WTC11 (cell line): ENCODE data around the gene FFAR2. TPM values are rescaled to one million over a fixed set of nuclear protein-coding genes. Genes with fewer than 3 reads are reported as not detected.

Experiments
- ATAC-seq: fragments of 200-7000 bp; cut with Tn5 transposase; 2 replicates; pipeline ENCODE4 v1.10.0; 2021; ENCODE audit warnings: mild to moderate bottlenecking, moderate library complexity
- CTCF ChIA-PET: fragments of 300-600 bp; sonication (Branson Sonifier 250); formaldehyde crosslinking; loops from one replicate; lab custom pipeline; 2021; ENCODE audit warnings: antibody characterized with exemption; lab: Charles Lee
- POLR2A ChIA-PET: fragments of 350-600 bp; sonication (Branson Sonifier 250); formaldehyde crosslinking; loops from one replicate; lab custom pipeline; 2021; ENCODE audit warnings: antibody characterized with exemption; lab: Charles Lee
- DNase-seq: peaks from one replicate; pipeline ENCODE4 v3.0.0; 2021; ENCODE audit warnings: low spot score
- H3K27ac Mint-ChIP-seq: 2 replicates; pipeline ENCODE4 v1.8.0; 2021; ENCODE audit warnings: mixed read lengths
- H3K27me3 Mint-ChIP-seq: 2 replicates; pipeline ENCODE4 v1.8.0; 2021; ENCODE audit warnings: low read depth, mild to moderate bottlenecking, moderate library complexity, mixed read lengths
- H3K36me3 Mint-ChIP-seq: 2 replicates; pipeline ENCODE4 v1.8.0; 2021; ENCODE audit warnings: mixed read lengths
- H3K4me1 Mint-ChIP-seq: 2 replicates; pipeline ENCODE4 v1.8.0; 2022; ENCODE audit warnings: mixed read lengths
- H3K4me3 Mint-ChIP-seq: 2 replicates; pipeline ENCODE4 v1.8.0; 2021; ENCODE audit warnings: mild to moderate bottlenecking, moderate library complexity, mixed read lengths
- H3K9me3 Mint-ChIP-seq: 2 replicates; pipeline ENCODE4 v1.8.0; 2021; ENCODE audit warnings: mixed read lengths
- AFF4 ChIP-seq: sonication (generic); formaldehyde crosslinking; IDR thresholded peaks from 2 replicates; pipeline ENCODE4 v1.8.1; 2023; ENCODE audit warnings: mild to moderate bottlenecking, missing genetic modification reagents, borderline replicate concordance
- ARID4B ChIP-seq: sonication (generic); formaldehyde crosslinking; IDR thresholded peaks from 2 replicates; pipeline ENCODE4 v1.8.0; 2023; ENCODE audit warnings: missing genetic modification reagents, mild to moderate bottlenecking, borderline replicate concordance
- ATF2 ChIP-seq: sonication (generic); formaldehyde crosslinking; IDR thresholded peaks from 2 replicates; pipeline ENCODE4 v1.8.1; 2022; ENCODE audit warnings: low read depth, missing genetic modification reagents, borderline replicate concordance
- CBFB ChIP-seq: sonication (generic); formaldehyde crosslinking; IDR thresholded peaks from 2 replicates; pipeline ENCODE4 v1.8.1; 2022; ENCODE audit warnings: mild to moderate bottlenecking, low read depth, missing genetic modification reagents
- CDX4 ChIP-seq: fragments of 250-450 bp; sonication (Bioruptor Pico); IDR thresholded peaks from 2 replicates; pipeline ENCODE4 v1.9.0; 2021; ENCODE audit warnings: moderate library complexity, mild to moderate bottlenecking, inconsistent platforms, borderline replicate concordance
- CTCF ChIP-seq: fragments of 200-600 bp; IDR thresholded peaks from 2 replicates; pipeline ENCODE4 v1.8.0; 2022; ENCODE audit warnings: antibody characterized with exemption
- FOXJ3 ChIP-seq: sonication (generic); formaldehyde crosslinking; IDR thresholded peaks from 2 replicates; pipeline ENCODE4 v1.9.0; 2021; ENCODE audit warnings: missing genetic modification reagents, mild to moderate bottlenecking, borderline replicate concordance
- HMGA2 ChIP-seq: fragments of 250-450 bp; sonication (Bioruptor Pico); IDR thresholded peaks from 2 replicates; pipeline ENCODE4 v1.4.0; 2021; ENCODE audit warnings: mild to moderate bottlenecking, moderate library complexity
- IRF2 ChIP-seq: sonication (generic); formaldehyde crosslinking; IDR thresholded peaks from 2 replicates; pipeline ENCODE4 v1.8.0; 2022; ENCODE audit warnings: low read depth, missing genetic modification reagents, borderline replicate concordance
- NFE2L1 ChIP-seq: sonication (generic); formaldehyde crosslinking; IDR thresholded peaks from 2 replicates; pipeline ENCODE4 v1.8.1; 2023; ENCODE audit warnings: missing genetic modification reagents
- NFYB ChIP-seq: sonication (generic); formaldehyde crosslinking; conservative IDR thresholded peaks from 2 replicates; pipeline ENCODE4 v1.8.0; 2022; ENCODE audit warnings: low read depth, missing genetic modification reagents
- NR3C1 ChIP-seq: sonication (generic); formaldehyde crosslinking; conservative IDR thresholded peaks from 2 replicates; pipeline ENCODE4 v1.8.1; 2023; ENCODE audit warnings: low read depth, mild to moderate bottlenecking, missing genetic modification reagents
- OVOL2 ChIP-seq: fragments of 250-450 bp; sonication (Bioruptor Pico); IDR thresholded peaks from 2 replicates; pipeline ENCODE4 v1.9.0; 2021; ENCODE audit warnings: mild to moderate bottlenecking, borderline replicate concordance
- RELA ChIP-seq: sonication (generic); formaldehyde crosslinking; IDR thresholded peaks from 2 replicates; pipeline ENCODE4 v1.8.1; 2022; ENCODE audit warnings: missing genetic modification reagents, mild to moderate bottlenecking, borderline replicate concordance
- SOX15 ChIP-seq: fragments of 250-450 bp; sonication (Bioruptor Pico); IDR thresholded peaks from 2 replicates; pipeline ENCODE4 v1.9.0; 2021; ENCODE audit warnings: mild to moderate bottlenecking
- SP1 ChIP-seq: sonication (generic); formaldehyde crosslinking; conservative IDR thresholded peaks from 2 replicates; pipeline ENCODE4 v1.8.1; 2022; ENCODE audit warnings: missing genetic modification reagents
- ZNF317 ChIP-seq: sonication (generic); formaldehyde crosslinking; IDR thresholded peaks from 2 replicates; pipeline ENCODE4 v1.8.1; 2023; ENCODE audit warnings: low read depth, mild to moderate bottlenecking, moderate library complexity, missing genetic modification reagents, borderline replicate concordance
- ZNF671 ChIP-seq: fragments of 250-450 bp; sonication (Bioruptor Pico); IDR thresholded peaks from 2 replicates; pipeline ENCODE4 v1.8.0; 2021; ENCODE audit warnings: mild to moderate bottlenecking
- total RNA-seq: library from RNA; stranded (reverse); gene quantifications from 3 replicates; pipeline ENCODE4 v1.2.3, GENCODE V29; 2021

The FFAR2 gene
- total RNA-seq, 1 experiment from 2014 or later, result not detected

GRCh38 chr19:35425682-35426081 lies 22.4 kb upstream of the FFAR2 start:
- Mint-ChIP-seq H3K27ac (no peak overlapping the region), H3K4me1 (no peaks in the 10 kb centered on the region), H3K4me3 (no peak overlapping the region), H3K9me3 (peaks cover 2% of the 10 kb centered on the region; the same call in 1 of the 2 replicates), H3K27me3 (peaks cover 8% of the 10 kb centered on the region), H3K36me3 (no peaks in the 10 kb centered on the region)
- TF ChIP-seq NFYB (CRISPR knock-in tag) (no peak), RELA (CRISPR knock-in tag) (no peak), CBFB (CRISPR knock-in tag) (no peak), SP1 (CRISPR knock-in tag) (no peak), IRF2 (CRISPR knock-in tag) (no peak), NFE2L1 (CRISPR knock-in tag) (no peak), HMGA2 (CRISPR knock-in tag) (no peak), AFF4 (CRISPR knock-in tag) (no peak), ZNF317 (no peak), CDX4 (no peak), SOX15 (CRISPR knock-in tag) (no peak), ARID4B (CRISPR knock-in tag) (no peak), NR3C1 (CRISPR knock-in tag) (no peak), FOXJ3 (CRISPR knock-in tag) (no peak), OVOL2 (no peak), ZNF671 (CRISPR knock-in tag) (no peak), CTCF (no peak), ATF2 (CRISPR knock-in tag) (no peak)
- ATAC-seq, result no peak
- POLR2A ChIA-PET, result interaction anchor here (0.7 kb wide), 1 partner anchor 378 kb away, joined by 3 read pairs; no protein-coding TSS in a partner anchor
- no peak for DNase-seq
- CTCF ChIA-PET, result interaction anchor here (1.2 kb wide), 1 partner anchor 73 kb away, joined by 3 read pairs; no protein-coding TSS in a partner anchor
